Superior temporal gyrus (tissue), 1 donor: ENCODE data around the gene RAD18.
A peak's percentile ranks its signal among the peaks of the same experiment; 100 is the strongest.

Source experiments
- DNase-seq: peaks from one replicate; pipeline ENCODE4 v3.0.0-alpha.2; 2016; ENCODE audit errors: extremely low spot score

The RAD18 gene

GRCh38 chr3:8963137-8963853 lies at the start of gene RAD18:
TSS of gene RAD18 (minus strand) at chr3:8963472. CDS start at chr3:8963385, 87 bp downstream.
- DNase-seq = peak; percentile 92

GRCh38 chr3:9012521-9012920 lies 49.2 kb upstream of the RAD18 start:
- DNase-seq = no peak

- no peak for DNase-seq
These were observed 46.8 kb upstream of the RAD18 start for GRCh38 chr3:9009976-9010545.

GRCh38 chr3:9008550-9009255 lies 45.4 kb upstream of the RAD18 start:
- DNase-seq = no peak

DNA sequence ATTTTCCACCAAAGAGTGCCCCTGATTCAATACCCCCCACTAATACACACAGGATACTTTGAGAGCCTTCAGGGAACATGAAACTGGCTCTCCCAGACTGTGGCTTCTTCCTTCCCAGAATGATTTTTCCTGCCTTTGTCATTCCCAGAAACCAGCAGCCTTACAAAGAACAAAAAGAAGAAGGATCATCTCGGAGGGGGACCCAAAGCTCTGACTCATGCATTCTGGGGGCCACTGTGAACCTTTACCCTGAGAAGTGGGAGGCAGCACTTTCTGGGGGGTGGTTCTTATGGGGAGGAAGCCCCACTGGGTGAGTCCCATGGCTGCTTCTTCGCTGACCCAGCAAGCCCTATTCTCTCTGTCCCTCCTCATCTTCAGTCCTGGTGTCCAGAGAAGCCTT lies 44.7 kb upstream of the RAD18 start:
- no peak for DNase-seq

DNA sequence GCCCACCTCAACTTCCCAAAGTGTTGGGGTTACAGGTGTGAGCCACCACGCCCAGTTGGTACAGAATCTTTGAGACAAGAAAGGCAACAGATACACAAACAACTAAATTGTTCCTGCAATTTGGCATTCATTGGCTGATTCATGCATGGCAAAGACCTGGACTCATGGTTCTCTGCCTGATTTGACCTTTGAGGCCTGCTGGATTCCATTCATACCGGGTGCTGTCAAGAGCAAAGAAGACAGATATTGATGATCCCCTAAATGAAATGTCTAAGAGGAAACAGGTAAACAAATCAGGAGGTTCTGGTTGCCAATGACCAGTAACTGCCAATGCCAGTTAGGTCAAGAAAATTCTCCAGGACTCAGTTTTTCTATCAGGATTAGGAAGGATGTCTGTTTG lies 43.9 kb upstream of the RAD18 start:
- DNase-seq = no peak

GRCh38 chr3:9000041-9000440 lies 36.8 kb upstream of the RAD18 start:
- DNase-seq = no peak

- DNase-seq = no peak
These were observed 33.9 kb upstream of the RAD18 start for GRCh38 chr3:8997151-8997550.

- peak; percentile 83 for DNase-seq
These were observed 33.4 kb upstream of the RAD18 start for GRCh38 chr3:8996681-8997121.

DNA sequence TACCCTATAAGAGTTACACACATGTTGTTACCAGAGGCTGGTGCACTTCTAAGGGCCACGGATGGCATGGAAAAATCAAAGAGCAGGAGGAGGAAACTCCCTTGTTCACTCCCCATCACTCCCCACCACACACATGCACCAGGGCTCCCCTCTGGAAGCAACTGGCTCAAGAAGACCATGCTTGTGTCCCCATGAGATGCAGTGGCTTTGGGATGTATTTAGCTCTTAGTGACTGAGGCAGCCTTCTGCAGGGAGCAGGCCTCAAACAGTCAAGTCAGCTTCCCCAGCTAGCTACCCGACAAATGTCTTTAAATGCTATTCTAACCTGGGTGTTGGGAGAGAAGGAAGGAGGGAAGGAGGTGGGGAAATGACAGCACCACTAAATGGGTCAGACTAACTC lies 32.9 kb upstream of the RAD18 start:
- no peak for DNase-seq

GRCh38 chr3:8994226-8994625 lies 31.0 kb upstream of the RAD18 start:
- no peak for DNase-seq

- DNase-seq = no peak
These were observed 30.1 kb upstream of the RAD18 start for GRCh38 chr3:8993331-8993730.

DNA sequence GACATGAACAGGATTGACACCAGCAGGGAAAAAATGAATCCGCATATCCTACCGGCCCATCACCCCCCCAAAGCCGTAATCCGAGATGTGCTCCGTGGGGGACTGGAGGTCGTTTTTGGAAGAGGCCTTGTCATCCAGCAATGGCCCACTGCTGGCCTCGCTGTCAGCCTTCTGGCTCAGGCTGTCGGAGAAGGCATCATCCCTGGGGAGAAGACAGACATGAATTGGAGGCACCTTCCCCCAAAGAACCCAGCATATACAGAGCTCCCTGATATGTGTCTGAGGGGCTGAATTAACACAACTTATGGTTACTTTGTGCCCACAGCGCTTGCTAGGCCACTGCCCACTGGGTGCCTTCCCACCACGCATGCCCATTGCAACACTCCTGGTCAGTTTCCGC lies 29.6 kb upstream of the RAD18 start:
- no peak for DNase-seq

DNA sequence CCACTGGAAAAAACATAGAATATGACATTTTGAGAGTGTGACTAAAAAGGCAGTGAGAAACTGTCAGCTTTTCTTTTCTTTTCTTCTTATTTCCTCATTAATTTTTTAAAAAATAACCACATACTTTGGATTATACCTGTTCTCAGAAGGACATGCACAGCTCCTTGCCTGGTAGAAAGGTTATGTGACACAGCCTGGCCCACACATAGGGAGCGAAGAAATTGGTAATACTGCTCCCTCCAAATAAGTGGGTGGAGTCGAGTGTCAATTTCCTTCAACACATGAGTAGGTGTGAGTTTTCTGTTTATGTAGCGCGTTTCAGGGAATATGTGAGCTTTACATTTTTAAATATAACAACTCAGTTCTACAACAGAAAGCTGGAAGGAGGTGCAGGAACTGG lies 28.9 kb upstream of the RAD18 start:
- DNase-seq = no peak

DNA sequence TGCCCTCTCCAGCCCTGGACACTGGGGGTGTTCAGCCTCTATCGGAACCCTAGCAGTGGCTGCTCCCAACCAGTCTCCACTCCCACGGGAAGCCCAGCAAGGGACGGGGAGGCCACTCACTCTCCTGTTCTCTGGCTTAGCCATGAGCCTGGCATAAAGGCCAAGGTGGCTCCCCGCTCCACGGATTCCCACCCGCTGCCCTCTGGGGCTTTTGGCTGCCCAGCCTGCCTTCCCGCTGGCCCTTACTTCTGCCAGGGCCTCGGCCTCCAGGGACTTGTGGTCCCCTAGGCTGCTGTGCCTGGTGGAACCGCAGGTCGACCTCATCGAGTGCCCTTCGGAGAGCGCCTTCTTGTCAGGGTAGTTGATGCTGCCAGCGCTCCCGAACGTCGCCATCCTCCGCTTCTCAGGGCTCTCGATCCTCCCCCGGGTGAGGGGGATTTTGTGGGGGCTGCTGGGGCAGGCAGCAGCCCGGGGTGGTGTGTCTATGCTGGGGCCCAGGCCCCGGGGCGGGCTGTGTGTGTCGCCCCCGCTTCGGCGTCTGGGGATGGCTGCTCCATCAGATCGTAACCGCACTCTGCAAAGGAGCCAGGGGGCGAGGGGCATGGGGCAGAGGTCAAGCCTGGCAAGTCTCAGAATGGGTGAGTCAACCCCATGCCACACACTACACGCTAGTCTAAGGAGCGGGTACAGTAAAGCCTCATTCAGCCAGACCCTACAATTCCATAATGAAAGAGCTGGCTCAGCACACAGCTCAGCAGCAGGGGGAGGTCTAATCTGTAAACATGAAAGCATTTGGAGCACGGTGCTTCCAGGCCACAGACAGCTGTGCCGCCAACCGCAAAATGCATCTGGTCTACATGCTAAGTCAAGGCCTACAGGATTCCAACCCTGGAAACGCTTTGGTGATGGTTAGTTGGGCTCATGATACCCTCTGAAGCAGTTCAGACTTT lies 27.3 kb upstream of the RAD18 start:
- DNase-seq = no peak

DNA sequence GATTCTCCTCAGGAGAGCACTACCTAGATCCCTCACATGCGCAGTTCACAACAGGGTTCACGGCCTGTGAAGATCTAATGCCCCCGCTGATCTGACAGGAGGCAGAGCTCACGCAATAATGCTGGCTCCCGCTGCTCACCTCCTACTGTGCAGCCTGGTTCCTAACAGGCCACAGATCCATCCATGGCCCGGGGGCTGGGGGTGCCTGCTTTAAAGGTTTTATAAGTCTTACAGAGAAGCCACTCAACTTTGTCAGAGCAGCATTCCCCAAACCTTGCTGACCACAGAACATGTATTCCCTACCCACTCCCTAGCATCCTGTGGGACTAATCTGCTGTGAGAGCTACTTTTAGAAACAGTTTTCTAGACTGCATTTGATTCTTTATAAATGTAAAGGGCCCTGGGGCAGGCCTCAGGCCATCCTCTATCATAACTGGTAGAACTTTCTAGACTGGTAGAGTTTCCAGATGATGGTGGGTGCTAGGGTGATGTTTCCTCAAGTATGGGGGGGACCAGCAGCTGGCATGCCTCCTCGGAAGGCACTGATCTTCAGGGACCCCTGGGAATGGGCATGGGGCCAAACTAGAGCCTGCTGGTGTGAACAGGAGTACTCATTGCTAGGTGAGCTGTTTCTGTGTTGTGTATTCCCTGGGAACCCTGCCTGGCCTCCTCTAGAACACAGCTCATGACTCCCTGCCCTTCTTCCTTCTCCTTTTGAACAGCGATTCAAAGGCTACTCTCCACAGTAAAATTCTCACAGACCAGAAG lies 25.7 kb upstream of the RAD18 start:
- DNase-seq = no peak

DNA sequence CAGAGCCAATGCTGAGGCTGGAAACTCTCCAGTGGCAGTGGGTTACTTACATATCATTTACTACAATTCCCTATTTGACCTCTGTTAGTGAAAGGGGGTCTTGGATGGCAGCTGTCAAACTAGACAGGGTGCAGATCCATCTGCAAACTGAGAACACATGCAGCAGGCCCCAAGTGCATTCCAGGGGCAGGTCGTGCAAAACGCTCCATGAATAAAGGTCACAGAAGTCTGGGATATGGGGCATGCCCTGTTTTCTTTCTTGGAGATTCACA lies 25.0 kb upstream of the RAD18 start:
- DNase-seq = no peak

- DNase-seq = peak; percentile 84
These were observed 24.5 kb upstream of the RAD18 start for GRCh38 chr3:8987645-8988383.

GRCh38 chr3:8987226-8987625 lies 24.0 kb upstream of the RAD18 start:
- DNase-seq = no peak

GRCh38 chr3:8986741-8987140 lies 23.5 kb upstream of the RAD18 start:
- DNase-seq = no peak

GRCh38 chr3:8985876-8986275 lies 22.6 kb upstream of the RAD18 start:
- DNase-seq = no peak
